MM.1S (cell line): ENCODE data around the gene CREB5.

Experiments used
- DNase-seq: peaks from one replicate; pipeline ENCODE4 v3.0.0-alpha.2; 2015
- H2AFZ ChIP-seq: fragments of 300-600 bp; sonication (generic); 2 replicates; pipeline ENCODE4 v1.6.0; 2016; ENCODE audit warnings: antibody characterized with exemption, low read length
- H3F3A ChIP-seq: fragments of 300-600 bp; sonication (generic); 2 replicates; pipeline ENCODE4 v1.6.1; 2016; ENCODE audit warnings: mild to moderate bottlenecking, antibody characterized with exemption, low read length, moderate library complexity, mixed read lengths; ENCODE audit not compliant: insufficient read depth
- H3K27ac ChIP-seq: fragments of 300-600 bp; sonication (generic); 2 replicates; pipeline ENCODE4 v1.5.1; 2016; ENCODE audit warnings: mild to moderate bottlenecking, low read length
- H3K27me3 ChIP-seq: fragments of 300-600 bp; sonication (generic); replicated peaks from 2 replicates; pipeline ENCODE4 v1.6.0; 2016; ENCODE audit warnings: low read length; ENCODE audit not compliant: insufficient read depth
- H3K36me3 ChIP-seq: fragments of 300-600 bp; sonication (generic); replicated peaks from 2 replicates; pipeline ENCODE4 v1.6.1; 2016; ENCODE audit warnings: mild to moderate bottlenecking, low read length, mixed read lengths; ENCODE audit not compliant: insufficient read depth
- H3K4me1 ChIP-seq: fragments of 300-600 bp; sonication (generic); 2 replicates; pipeline ENCODE4 v1.6.1; 2016; ENCODE audit warnings: low read length, mixed read lengths
- H3K4me2 ChIP-seq: fragments of 300-600 bp; sonication (generic); 2 replicates; pipeline ENCODE4 v1.6.0; 2016; ENCODE audit warnings: low read depth, low read length
- H3K4me3 ChIP-seq: fragments of 300-600 bp; sonication (generic); 2 replicates; pipeline ENCODE4 v1.5.1; 2016; ENCODE audit warnings: low read length, mixed read lengths
- H3K79me2 ChIP-seq: fragments of 300-600 bp; sonication (generic); 2 replicates; pipeline ENCODE4 v1.6.1; 2016; ENCODE audit warnings: mixed run types, low read length, mixed read lengths
- H3K9ac ChIP-seq: fragments of 300-600 bp; sonication (generic); 2 replicates; pipeline ENCODE4 v1.6.1; 2016; ENCODE audit warnings: low read length, mixed read lengths
- H3K9me2 ChIP-seq: fragments of 300-600 bp; sonication (generic); replicated peaks from 2 replicates; pipeline ENCODE4 v1.6.1; 2016; ENCODE audit warnings: mild to moderate bottlenecking, low read length, mixed read lengths; ENCODE audit not compliant: insufficient read depth
- H3K9me3 ChIP-seq: fragments of 300-600 bp; sonication (generic); replicated peaks from 2 replicates; pipeline ENCODE4 v1.6.1; 2016; ENCODE audit warnings: mild to moderate bottlenecking, low read length, mixed read lengths; ENCODE audit not compliant: insufficient read depth
- H4K20me1 ChIP-seq: fragments of 300-600 bp; sonication (generic); 2 replicates; pipeline ENCODE4 v1.6.1; 2016; ENCODE audit warnings: mild to moderate bottlenecking, low read length, moderate library complexity, mixed read lengths; ENCODE audit not compliant: insufficient read depth
- CTCF ChIP-seq: fragments of 300-600 bp; sonication (generic); IDR thresholded peaks from 2 replicates; pipeline ENCODE4 v1.5.1; 2016; ENCODE audit warnings: antibody characterized with exemption, low read length, mixed read lengths
- EZH2 ChIP-seq: fragments of 300-600 bp; sonication (generic); optimal IDR thresholded peaks from 2 replicates; pipeline ENCODE3; 2017; ENCODE audit warnings: low read depth, mild to moderate bottlenecking, antibody characterized with exemption, low read length, mixed read lengths
- EZH2phosphoT487 ChIP-seq: fragments of 300-600 bp; sonication (generic); IDR thresholded peaks from 2 replicates; pipeline ENCODE4 v1.6.1; 2018; ENCODE audit warnings: antibody characterized with exemption, low read length

The CREB5 gene

GRCh38 chr7:28793381-28794085 lies 381.2 kb downstream of the CREB5 start:
- Histone ChIP-seq H3K27me3 (no peaks in the 10 kb centered on the region), H4K20me1 (no peaks in the 10 kb centered on the region), H3K4me2 (no peak overlapping the region), H3K9me3 (no peaks in the 10 kb centered on the region), H3K79me2 (no peaks in the 10 kb centered on the region), H2AFZ (no peak overlapping the region), H3K36me3 (no peaks in the 10 kb centered on the region), H3K27ac (no peak overlapping the region), H3K4me3 (no peak overlapping the region), H3K4me1 (no peaks in the 10 kb centered on the region), H3K9me2 (no peaks in the 10 kb centered on the region), H3F3A (no peaks in the 10 kb centered on the region), H3K9ac (no peak overlapping the region)
- no peak for TF ChIP-seq CTCF
- no peak for TF ChIP-seq EZH2phosphoT487
- TF ChIP-seq EZH2, result no peak
- DNase-seq, result no peak

- H3K79me2 ChIP-seq, result no peaks in the 10 kb centered on the region
- H3K9me3 ChIP-seq, result no peaks in the 10 kb centered on the region
- no peak overlapping the region for H3K4me2 ChIP-seq
- TF ChIP-seq EZH2phosphoT487 (no peak), EZH2 (no peak), CTCF (no peak)
- no peak overlapping the region for H2AFZ ChIP-seq
- H3K4me3 ChIP-seq, result no peak overlapping the region
- no peak for DNase-seq
- H3K36me3 ChIP-seq, result no peaks in the 10 kb centered on the region
- no peaks in the 10 kb centered on the region for H3F3A ChIP-seq
- no peaks in the 10 kb centered on the region for H3K9me2 ChIP-seq
- no peaks in the 10 kb centered on the region; the same call in 1 of the 2 replicates for H3K4me1 ChIP-seq
- no peaks in the 10 kb centered on the region for H4K20me1 ChIP-seq
- H3K27me3 ChIP-seq, result no peaks in the 10 kb centered on the region
- H3K9ac ChIP-seq, result no peak overlapping the region
- no peak overlapping the region for H3K27ac ChIP-seq
Measured at GRCh38 chr7:28798274-28798673, 386.0 kb downstream of the CREB5 start.

- no peaks in the 10 kb centered on the region; the same call in 1 of the 2 replicates for H3K4me1 ChIP-seq
- no peaks in the 10 kb centered on the region for H3F3A ChIP-seq
- H4K20me1 ChIP-seq, result no peaks in the 10 kb centered on the region
- no peak overlapping the region for H3K4me2 ChIP-seq
- H3K27ac ChIP-seq, result no peak overlapping the region
- H3K9me2 ChIP-seq, result no peaks in the 10 kb centered on the region
- no peaks in the 10 kb centered on the region for H3K27me3 ChIP-seq
- no peaks in the 10 kb centered on the region for H3K79me2 ChIP-seq
- no peaks in the 10 kb centered on the region for H3K36me3 ChIP-seq
- no peak overlapping the region for H3K4me3 ChIP-seq
- TF ChIP-seq CTCF, result no peak
- TF ChIP-seq EZH2, result no peak
- TF ChIP-seq EZH2phosphoT487, result no peak
- no peak for DNase-seq
- no peak overlapping the region for H3K9ac ChIP-seq
- no peaks in the 10 kb centered on the region for H3K9me3 ChIP-seq
- H2AFZ ChIP-seq, result no peak overlapping the region
Measured at GRCh38 chr7:28799619-28800018, 387.3 kb downstream of the CREB5 start.
